Midbrain (tissue), 1 donor: ENCODE measurements around the gene AKAP6.

Experiments used
- DNase-seq: peaks from one replicate; lab custom pipeline; 2025; lab: John Stamatoyannopoulos, UW

AKAP6 gene

GRCh38 chr14:32667287-32667686, 338.2 kb downstream of the AKAP6 start:
- DNase-seq = no peak

GRCh38 chr14:32667791-32668190, 338.7 kb downstream of the AKAP6 start:
- no peak for DNase-seq

- no peak for DNase-seq
Observed at GRCh38 chr14:32669391-32669790, 340.3 kb downstream of the AKAP6 start.

- DNase-seq = no peak
Observed at GRCh38 chr14:32675433-32675832, 346.3 kb downstream of the AKAP6 start.

- no peak for DNase-seq
Observed at GRCh38 chr14:32677129-32677780, 348.2 kb downstream of the AKAP6 start.

- no peak for DNase-seq
Observed at GRCh38 chr14:32678088-32678487, 349.0 kb downstream of the AKAP6 start.

GRCh38 chr14:32679927-32680612, 351.0 kb downstream of the AKAP6 start:
- DNase-seq = no peak

GRCh38 chr14:32681598-32681997, 352.5 kb downstream of the AKAP6 start:
- no peak for DNase-seq

GRCh38 chr14:32682214-32682613, 353.1 kb downstream of the AKAP6 start:
- peak; percentile 13 for DNase-seq

GRCh38 chr14:32683679-32684078, 354.6 kb downstream of the AKAP6 start:
- no peak for DNase-seq

GRCh38 chr14:32688941-32689340, 359.8 kb downstream of the AKAP6 start:
- no peak for DNase-seq

GRCh38 chr14:32692441-32692840, 363.3 kb downstream of the AKAP6 start:
- no peak for DNase-seq

- DNase-seq = no peak
Observed at GRCh38 chr14:32693114-32693513, 364.0 kb downstream of the AKAP6 start.

- no peak for DNase-seq
Observed at GRCh38 chr14:32694795-32695449, 365.8 kb downstream of the AKAP6 start.

- DNase-seq = no peak
Observed at GRCh38 chr14:32696325-32697091, 367.4 kb downstream of the AKAP6 start.

GRCh38 chr14:32697114-32697513, 368.0 kb downstream of the AKAP6 start:
- no peak for DNase-seq

GRCh38 chr14:32697704-32698103, 368.6 kb downstream of the AKAP6 start:
- no peak for DNase-seq

- DNase-seq = no peak
Observed at GRCh38 chr14:32698831-32699230, 369.7 kb downstream of the AKAP6 start.

GRCh38 chr14:32701475-32701874, 372.4 kb downstream of the AKAP6 start:
- DNase-seq = no peak

- no peak for DNase-seq
Observed at GRCh38 chr14:32702088-32702487, 373.0 kb downstream of the AKAP6 start.

GRCh38 chr14:32702562-32702961, 373.5 kb downstream of the AKAP6 start:
- DNase-seq = peak; percentile 60

GRCh38 chr14:32703183-32703621, 374.1 kb downstream of the AKAP6 start:
- peak; percentile 62 for DNase-seq
